Liver (tissue), 9 donors: ENCODE data around the gene SYNDIG1. TPM values are rescaled to one million over a fixed set of nuclear protein-coding genes. Genes with fewer than 3 reads are reported as not detected.

Experiments
- DNase-seq: peaks from one replicate; pipeline ENCODE4 v3.0.0-alpha.2; 2017; ENCODE audit warnings: low spot score
- H3K27ac ChIP-seq, 2 donors: one replicate each; pipeline ENCODE4 v1.7.0; 2013; ENCODE audit warnings: inconsistent platforms in 2 of 2, low read length in 2 of 2, control low read depth in 1 of 2, low read depth in 1 of 2, mild to moderate bottlenecking in 1 of 2
- H3K27me3 ChIP-seq, 4 donors: one replicate each; pipeline versions ENCODE4 v1.6.1 to v1.7.0; 2013; ENCODE audit warnings: low read length in 3 of 4, inconsistent platforms in 1 of 4, mild to moderate bottlenecking in 1 of 4, moderate library complexity in 1 of 4; ENCODE audit not compliant: control insufficient read depth in 4 of 4, insufficient read depth in 4 of 4
- H3K36me3 ChIP-seq, 4 donors: one replicate each; pipeline versions ENCODE4 v1.6.1 to v1.7.0; 2013; ENCODE audit warnings: low read length in 3 of 4, mild to moderate bottlenecking in 3 of 4, low read depth in 1 of 4, moderate library complexity in 1 of 4; ENCODE audit not compliant: control insufficient read depth in 4 of 4, insufficient read depth in 3 of 4
- H3K4me1 ChIP-seq, 4 donors: one replicate each; pipeline versions ENCODE4 v1.6.1 to v1.7.0; 2013; ENCODE audit warnings: low read length in 3 of 4, mild to moderate bottlenecking in 3 of 4, moderate library complexity in 1 of 4; ENCODE audit not compliant: control insufficient read depth in 4 of 4, insufficient read depth in 4 of 4
- H3K4me3 ChIP-seq, 3 donors: one replicate each; pipeline versions ENCODE4 v1.6.1 to v1.7.0; 2013; ENCODE audit warnings: low read length in 3 of 3, control low read depth in 1 of 3, low read depth in 1 of 3, mild to moderate bottlenecking in 1 of 3
- H3K9ac ChIP-seq, 2 donors: one replicate each; pipeline ENCODE4 v1.7.0; 2013; ENCODE audit warnings: low read length in 2 of 2, mild to moderate bottlenecking in 2 of 2, moderate library complexity in 2 of 2, control low read depth in 1 of 2, low read depth in 1 of 2
- H3K9me3 ChIP-seq, 4 donors: one replicate each; pipeline versions ENCODE4 v1.6.1 to v1.7.0; 2013; ENCODE audit warnings: low read length in 3 of 4; ENCODE audit not compliant: control insufficient read depth in 4 of 4
- ATF3 ChIP-seq: IDR thresholded peaks from 2 replicates; pipeline ENCODE4 v1.6.1; 2016; ENCODE audit warnings: antibody characterized with exemption
- EGR1 ChIP-seq, 2 donors: IDR thresholded peaks; 2 replicates each; pipeline ENCODE4 v1.6.1; 2016 to 2018; ENCODE audit warnings: antibody characterized with exemption in 2 of 2, low read depth in 2 of 2
- FOXA1 ChIP-seq: IDR thresholded peaks from 2 replicates; pipeline ENCODE4 v1.6.1; 2016; ENCODE audit warnings: antibody characterized with exemption
- FOXA2 ChIP-seq: IDR thresholded peaks from 2 replicates; pipeline ENCODE4 v1.6.1; 2016; ENCODE audit warnings: antibody characterized with exemption
- GABPA ChIP-seq, 2 donors: IDR thresholded peaks in 1 of 2; conservative IDR thresholded peaks in 1 of 2; 2 replicates each; pipeline ENCODE4 v1.6.1; 2016; ENCODE audit warnings: antibody characterized with exemption in 2 of 2, mild to moderate bottlenecking in 1 of 2, moderate library complexity in 1 of 2
- HNF4A ChIP-seq, 2 donors: conservative IDR thresholded peaks; 2 replicates each; pipeline ENCODE4 v1.6.1; 2016; ENCODE audit warnings: antibody characterized with exemption in 2 of 2, mild to moderate bottlenecking in 2 of 2
- HNF4G ChIP-seq: IDR thresholded peaks from 2 replicates; pipeline ENCODE4 v1.6.1; 2016; ENCODE audit warnings: antibody characterized with exemption
- JUND ChIP-seq, 2 donors: IDR thresholded peaks; 2 replicates each; pipeline ENCODE4 v1.6.1; 2016; ENCODE audit warnings: antibody characterized with exemption in 2 of 2
- NR2F2 ChIP-seq: IDR thresholded peaks from 2 replicates; pipeline ENCODE4 v1.6.1; 2016; ENCODE audit warnings: antibody characterized with exemption
- RAD21 ChIP-seq, 2 donors: IDR thresholded peaks; 2 replicates each; pipeline ENCODE4 v1.6.1; 2016; ENCODE audit warnings: antibody characterized with exemption in 2 of 2, mild to moderate bottlenecking in 2 of 2
- RXRA ChIP-seq, 2 donors: IDR thresholded peaks; 2 replicates each; pipeline ENCODE4 v1.6.1; 2017 to 2018; ENCODE audit warnings: antibody characterized with exemption in 2 of 2, mild to moderate bottlenecking in 1 of 2
- SP1 ChIP-seq: IDR thresholded peaks from 2 replicates; pipeline ENCODE4 v1.6.1; 2018; ENCODE audit warnings: antibody characterized with exemption, mild to moderate bottlenecking
- TAF1 ChIP-seq: conservative IDR thresholded peaks from 2 replicates; pipeline ENCODE4 v1.6.1; 2016; ENCODE audit warnings: antibody characterized with exemption, mild to moderate bottlenecking
- YY1 ChIP-seq: IDR thresholded peaks from 2 replicates; pipeline ENCODE4 v1.6.1; 2016; ENCODE audit warnings: antibody characterized with exemption, mild to moderate bottlenecking
- WGBS: extraction: QIAGEN DNeasy Blood & Tissue Kit; methylation state at CpG from one replicate; pipeline ENCODE4 v1.1.7; 2013; 5-methylcytosine and 5-hydroxymethylcytosine counted together
- polyA plus RNA-seq, 2 donors: library from polyadenylated mRNA; stranded (reverse) in 1 of 2; unstranded in 1 of 2; fragments of 200-250 nt in 1 of 2; fragments of >200 nt in 1 of 2; fragmentation: Nextera tagmentation in 1 of 2; extraction: Ambion mirVana in 1 of 2; gene quantifications; one replicate each; pipeline versions ENCODE4 v1.2.1 to v1.2.3, GENCODE V29; 2013 to 2015
- total RNA-seq, 2 donors: library from RNA; depleted of rRNA; stranded (reverse); fragments of >200 nt; gene quantifications; one replicate each; pipeline ENCODE4 v1.2.3, GENCODE V29; 2014
- TF ChIP-seq, protein P1 (sequence below): fragments of 150-350 bp; IDR thresholded peaks from 2 replicates; pipeline ENCODE4 v1.5.1; 2017; ENCODE audit warnings: improper control_type of control experiment, low read depth, low read length; ENCODE audit not compliant: missing input control
- TF ChIP-seq, protein P2 (sequence below): IDR thresholded peaks from 2 replicates; pipeline ENCODE4 v1.6.1; 2016; ENCODE audit warnings: antibody characterized with exemption
- TF ChIP-seq, protein P3 (sequence below): IDR thresholded peaks from 2 replicates; pipeline ENCODE4 v1.6.1; 2016; ENCODE audit warnings: antibody characterized with exemption, mild to moderate bottlenecking
- TF ChIP-seq, protein P4 (sequence below): IDR thresholded peaks from 2 replicates; pipeline ENCODE4 v1.6.1; 2016; ENCODE audit warnings: antibody characterized with exemption
- donor health status: healthy.
- donor health status: healthy.
- donor health status: healthy.
- donor health status: healthy.
- donor health status: healthy.

The SYNDIG1 gene
- total and polyA plus RNA-seq, 4 donors: 0.05 to 0.08 TPM; not detected in 2

- Histone ChIP-seq H3K4me3 (no peak overlapping the region), H3K9me3 (no peaks in the 10 kb centered on the region), H3K4me1 (no peaks in the 10 kb centered on the region), H3K27me3 (peaks cover 0 to 9% (median 0%) of the 10 kb centered on the region in 4 donors), H3K9ac (no peak overlapping the region), H3K27ac (no peak overlapping the region), H3K36me3 (no peaks in the 10 kb centered on the region)
- DNase-seq: no peak
- TF ChIP-seq TAF1: no peak
- TF ChIP-seq, protein P1, sequence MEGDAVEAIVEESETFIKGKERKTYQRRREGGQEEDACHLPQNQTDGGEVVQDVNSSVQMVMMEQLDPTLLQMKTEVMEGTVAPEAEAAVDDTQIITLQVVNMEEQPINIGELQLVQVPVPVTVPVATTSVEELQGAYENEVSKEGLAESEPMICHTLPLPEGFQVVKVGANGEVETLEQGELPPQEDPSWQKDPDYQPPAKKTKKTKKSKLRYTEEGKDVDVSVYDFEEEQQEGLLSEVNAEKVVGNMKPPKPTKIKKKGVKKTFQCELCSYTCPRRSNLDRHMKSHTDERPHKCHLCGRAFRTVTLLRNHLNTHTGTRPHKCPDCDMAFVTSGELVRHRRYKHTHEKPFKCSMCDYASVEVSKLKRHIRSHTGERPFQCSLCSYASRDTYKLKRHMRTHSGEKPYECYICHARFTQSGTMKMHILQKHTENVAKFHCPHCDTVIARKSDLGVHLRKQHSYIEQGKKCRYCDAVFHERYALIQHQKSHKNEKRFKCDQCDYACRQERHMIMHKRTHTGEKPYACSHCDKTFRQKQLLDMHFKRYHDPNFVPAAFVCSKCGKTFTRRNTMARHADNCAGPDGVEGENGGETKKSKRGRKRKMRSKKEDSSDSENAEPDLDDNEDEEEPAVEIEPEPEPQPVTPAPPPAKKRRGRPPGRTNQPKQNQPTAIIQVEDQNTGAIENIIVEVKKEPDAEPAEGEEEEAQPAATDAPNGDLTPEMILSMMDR: no peak
- no peak for TF ChIP-seq ATF3
- no peak for TF ChIP-seq HNF4A (conservative IDR thresholded peaks at IDR 0.05)
- TF ChIP-seq, protein P2, sequence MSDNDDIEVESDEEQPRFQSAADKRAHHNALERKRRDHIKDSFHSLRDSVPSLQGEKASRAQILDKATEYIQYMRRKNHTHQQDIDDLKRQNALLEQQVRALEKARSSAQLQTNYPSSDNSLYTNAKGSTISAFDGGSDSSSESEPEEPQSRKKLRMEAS: no peak
- no peak for TF ChIP-seq GABPA (IDR thresholded peaks at IDR 0.05 in 1 of 2, conservative IDR thresholded peaks at IDR 0.05 in 1 of 2)
- WGBS: 69% methylated on average over 7 of the region's 7 CpGs
Observed at GRCh38 chr20:24481173-24481572, 11.7 kb downstream of the SYNDIG1 start.

DNA sequence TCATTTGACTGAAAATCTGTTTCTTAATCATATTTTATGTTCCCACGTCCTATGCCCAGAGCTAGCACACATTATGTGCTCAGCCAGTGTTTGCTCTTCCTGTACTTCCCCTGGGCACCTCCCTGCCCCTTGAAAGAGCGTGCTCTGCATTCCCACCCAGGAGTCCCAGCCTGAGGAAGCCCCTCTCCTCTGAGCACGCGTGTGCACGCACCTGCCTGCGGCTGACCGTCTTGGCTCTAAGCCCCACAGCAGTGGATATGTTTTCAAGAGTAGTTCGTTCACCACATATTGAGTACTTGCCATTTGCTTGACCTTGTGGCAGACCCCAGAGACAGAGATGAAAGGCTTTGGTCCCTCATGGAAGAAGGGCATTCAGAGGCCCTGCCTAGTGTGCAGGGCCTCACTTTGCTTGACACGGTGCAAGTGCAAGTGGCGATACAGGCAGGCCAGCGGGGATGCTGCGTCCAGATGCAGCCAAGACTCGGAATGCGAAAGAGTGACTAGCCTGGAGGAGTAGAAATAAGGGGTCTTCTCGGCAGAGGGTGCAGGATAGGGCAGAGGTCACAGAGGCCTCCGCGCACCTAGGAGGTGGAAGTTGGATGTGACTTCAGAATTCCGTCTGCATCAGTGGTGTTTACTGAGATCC is 14.1 kb downstream of the SYNDIG1 start:
- WGBS: 83% methylated on average over 18 of the region's 18 CpGs
- no peak for DNase-seq

More for the DNA sequence above, 14.1 kb downstream of the SYNDIG1 start:
- no peak for TF ChIP-seq FOXA2
- no peak for TF ChIP-seq HNF4G
- no peak for TF ChIP-seq RXRA (IDR thresholded peaks at IDR 0.05)
- no peak for TF ChIP-seq TAF1
- TF ChIP-seq RAD21 (IDR thresholded peaks at IDR 0.05): no peak
- TF ChIP-seq, protein P2: no peak
- no peak for TF ChIP-seq GABPA (IDR thresholded peaks at IDR 0.05 in 1 of 2, conservative IDR thresholded peaks at IDR 0.05 in 1 of 2)
- no peak for TF ChIP-seq YY1
- TF ChIP-seq, protein P1: no peak
- no peak for TF ChIP-seq NR2F2
- no peak for TF ChIP-seq JUND (IDR thresholded peaks at IDR 0.05)
- no peak for TF ChIP-seq EGR1 (IDR thresholded peaks at IDR 0.05; ENCODE audit: low read depth in 2 of 2)
- no peak for TF ChIP-seq ATF3
- no peak for TF ChIP-seq HNF4A (conservative IDR thresholded peaks at IDR 0.05)
- TF ChIP-seq FOXA1: no peak
- TF ChIP-seq, protein P3, sequence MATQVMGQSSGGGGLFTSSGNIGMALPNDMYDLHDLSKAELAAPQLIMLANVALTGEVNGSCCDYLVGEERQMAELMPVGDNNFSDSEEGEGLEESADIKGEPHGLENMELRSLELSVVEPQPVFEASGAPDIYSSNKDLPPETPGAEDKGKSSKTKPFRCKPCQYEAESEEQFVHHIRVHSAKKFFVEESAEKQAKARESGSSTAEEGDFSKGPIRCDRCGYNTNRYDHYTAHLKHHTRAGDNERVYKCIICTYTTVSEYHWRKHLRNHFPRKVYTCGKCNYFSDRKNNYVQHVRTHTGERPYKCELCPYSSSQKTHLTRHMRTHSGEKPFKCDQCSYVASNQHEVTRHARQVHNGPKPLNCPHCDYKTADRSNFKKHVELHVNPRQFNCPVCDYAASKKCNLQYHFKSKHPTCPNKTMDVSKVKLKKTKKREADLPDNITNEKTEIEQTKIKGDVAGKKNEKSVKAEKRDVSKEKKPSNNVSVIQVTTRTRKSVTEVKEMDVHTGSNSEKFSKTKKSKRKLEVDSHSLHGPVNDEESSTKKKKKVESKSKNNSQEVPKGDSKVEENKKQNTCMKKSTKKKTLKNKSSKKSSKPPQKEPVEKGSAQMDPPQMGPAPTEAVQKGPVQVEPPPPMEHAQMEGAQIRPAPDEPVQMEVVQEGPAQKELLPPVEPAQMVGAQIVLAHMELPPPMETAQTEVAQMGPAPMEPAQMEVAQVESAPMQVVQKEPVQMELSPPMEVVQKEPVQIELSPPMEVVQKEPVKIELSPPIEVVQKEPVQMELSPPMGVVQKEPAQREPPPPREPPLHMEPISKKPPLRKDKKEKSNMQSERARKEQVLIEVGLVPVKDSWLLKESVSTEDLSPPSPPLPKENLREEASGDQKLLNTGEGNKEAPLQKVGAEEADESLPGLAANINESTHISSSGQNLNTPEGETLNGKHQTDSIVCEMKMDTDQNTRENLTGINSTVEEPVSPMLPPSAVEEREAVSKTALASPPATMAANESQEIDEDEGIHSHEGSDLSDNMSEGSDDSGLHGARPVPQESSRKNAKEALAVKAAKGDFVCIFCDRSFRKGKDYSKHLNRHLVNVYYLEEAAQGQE: no peak
- no peak for TF ChIP-seq SP1
- TF ChIP-seq, protein P4, sequence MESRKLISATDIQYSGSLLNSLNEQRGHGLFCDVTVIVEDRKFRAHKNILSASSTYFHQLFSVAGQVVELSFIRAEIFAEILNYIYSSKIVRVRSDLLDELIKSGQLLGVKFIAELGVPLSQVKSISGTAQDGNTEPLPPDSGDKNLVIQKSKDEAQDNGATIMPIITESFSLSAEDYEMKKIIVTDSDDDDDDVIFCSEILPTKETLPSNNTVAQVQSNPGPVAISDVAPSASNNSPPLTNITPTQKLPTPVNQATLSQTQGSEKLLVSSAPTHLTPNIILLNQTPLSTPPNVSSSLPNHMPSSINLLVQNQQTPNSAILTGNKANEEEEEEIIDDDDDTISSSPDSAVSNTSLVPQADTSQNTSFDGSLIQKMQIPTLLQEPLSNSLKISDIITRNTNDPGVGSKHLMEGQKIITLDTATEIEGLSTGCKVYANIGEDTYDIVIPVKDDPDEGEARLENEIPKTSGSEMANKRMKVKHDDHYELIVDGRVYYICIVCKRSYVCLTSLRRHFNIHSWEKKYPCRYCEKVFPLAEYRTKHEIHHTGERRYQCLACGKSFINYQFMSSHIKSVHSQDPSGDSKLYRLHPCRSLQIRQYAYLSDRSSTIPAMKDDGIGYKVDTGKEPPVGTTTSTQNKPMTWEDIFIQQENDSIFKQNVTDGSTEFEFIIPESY: no peak
- Histone ChIP-seq H3K27me3 (peaks cover 0 to 9% (median 0%) of the 10 kb centered on the region in 4 donors), H3K4me3 (no peak overlapping the region), H3K9ac (no peak overlapping the region), H3K4me1 (no peaks in the 10 kb centered on the region), H3K9me3 (no peaks in the 10 kb centered on the region), H3K27ac (no peak overlapping the region), H3K36me3 (no peaks in the 10 kb centered on the region)
